ENCODE results near the gene BNIP5.

The BNIP5 gene

GRCh38 chr6:36380166-36380565 lies 43.5 kb upstream of the BNIP5 start:
- no peak for DNase-seq
- H3K27ac ChIP-seq = no peak overlapping the region
- no peaks in the 10 kb centered on the region for H3K36me3 ChIP-seq (replicated peaks)
- H3K27me3 ChIP-seq (replicated peaks) = no peaks in the 10 kb centered on the region
- H3K4me3 ChIP-seq (ENCODE audit: low read depth, low read length) = no peak overlapping the region
- TF ChIP-seq CTCF (IDR thresholded peaks at IDR 0.05; ENCODE audit: low read depth, low read length, missing control alignments) = no peak
- in situ Hi-C loops (cut with HindIII; ENCODE audit: low pct_ligation_motif_present, low sequenced_read_pairs) = no loop called here

- Histone ChIP-seq H3K4me3 (ENCODE audit: low read depth, low read length) (no peak overlapping the region), H3K36me3 (replicated peaks) (no peaks in the 10 kb centered on the region), H3K27ac (no peak overlapping the region), H3K27me3 (replicated peaks) (peaks cover under 1% of the 10 kb centered on the region)
- in situ Hi-C loops (cut with HindIII; ENCODE audit: low pct_ligation_motif_present, low sequenced_read_pairs) = no loop called here
- no peak for TF ChIP-seq CTCF (IDR thresholded peaks at IDR 0.05; ENCODE audit: low read depth, low read length, missing control alignments)
- no peak for DNase-seq
Observed at GRCh38 chr6:36378936-36379335, 42.2 kb upstream of the BNIP5 start.

GRCh38 chr6:36378243-36378920 lies 41.7 kb upstream of the BNIP5 start:
- DNase-seq = no peak
- Histone ChIP-seq H3K36me3 (replicated peaks) (no peaks in the 10 kb centered on the region), H3K27me3 (replicated peaks) (peaks cover 3% of the 10 kb centered on the region), H3K27ac (no peak overlapping the region), H3K4me3 (ENCODE audit: low read depth, low read length) (no peak overlapping the region)
- in situ Hi-C loops (cut with HindIII; ENCODE audit: low pct_ligation_motif_present, low sequenced_read_pairs) = no loop called here
- TF ChIP-seq CTCF (IDR thresholded peaks at IDR 0.05; ENCODE audit: low read depth, low read length, missing control alignments) = no peak

- H3K36me3 ChIP-seq (replicated peaks) = no peaks in the 10 kb centered on the region
- H3K27me3 ChIP-seq (replicated peaks) = peaks cover 5% of the 10 kb centered on the region
- no peak for DNase-seq
- H3K27ac ChIP-seq = no peak overlapping the region
- in situ Hi-C loops (cut with HindIII; ENCODE audit: low pct_ligation_motif_present, low sequenced_read_pairs) = no loop called here
- H3K4me3 ChIP-seq (ENCODE audit: low read depth, low read length) = no peak overlapping the region
- no peak for TF ChIP-seq CTCF (IDR thresholded peaks at IDR 0.05; ENCODE audit: low read depth, low read length, missing control alignments)
Observed at GRCh38 chr6:36377594-36377993, 40.9 kb upstream of the BNIP5 start.

- TF ChIP-seq CTCF (IDR thresholded peaks at IDR 0.05; ENCODE audit: low read depth, low read length, missing control alignments) = no peak
- Histone ChIP-seq H3K4me3 (ENCODE audit: low read depth, low read length) (no peak overlapping the region), H3K27ac (no peak overlapping the region), H3K27me3 (replicated peaks) (peaks cover 5% of the 10 kb centered on the region), H3K36me3 (replicated peaks) (no peaks in the 10 kb centered on the region)
- no peak for DNase-seq
- in situ Hi-C loops (cut with HindIII; ENCODE audit: low pct_ligation_motif_present, low sequenced_read_pairs) = no loop called here
Observed at GRCh38 chr6:36376742-36377141, 40.1 kb upstream of the BNIP5 start.

GRCh38 chr6:36376183-36376582 lies 39.5 kb upstream of the BNIP5 start:
- H3K27ac ChIP-seq = no peak overlapping the region
- no peak for TF ChIP-seq CTCF (IDR thresholded peaks at IDR 0.05; ENCODE audit: low read depth, low read length, missing control alignments)
- in situ Hi-C loops (cut with HindIII; ENCODE audit: low pct_ligation_motif_present, low sequenced_read_pairs) = no loop called here
- peaks cover 5% of the 10 kb centered on the region for H3K27me3 ChIP-seq (replicated peaks)
- H3K36me3 ChIP-seq (replicated peaks) = no peaks in the 10 kb centered on the region
- no peak for DNase-seq
- no peak overlapping the region for H3K4me3 ChIP-seq (ENCODE audit: low read depth, low read length)

All from brain microvascular endothelial cell (primary cell).